Activated T-helper 1 cell treated with anti-CD3 and anti-CD28 coated beads, Interleukin-12 subunit alpha, Interleukin-12 subunit beta, Interleukin-2, Interleukin-4 antibody, amounts not matched to agents 30 ng/mL and 10 ng/mL and 1 ng/mL, durations not matched to agents 14 hours and 24 hours and 36 hours (primary cell): ENCODE data around the gene PRKCA. TPM values are rescaled to one million over a fixed set of nuclear protein-coding genes. Genes with fewer than 3 reads are reported as not detected.

Experiments
- DNase-seq: peaks from one replicate; pipeline ENCODE4 v3.0.0; 2021; ENCODE audit warnings: low spot score
- H3K27ac Mint-ChIP-seq: one replicate; pipeline ENCODE4 v1.8.0; 2021; ENCODE audit warnings: mild to moderate bottlenecking, mixed read lengths
- H3K27me3 Mint-ChIP-seq: one replicate; pipeline ENCODE4 v1.8.0; 2022; ENCODE audit warnings: mild to moderate bottlenecking, moderate library complexity, mixed read lengths; ENCODE audit not compliant: insufficient read depth
- H3K36me3 Mint-ChIP-seq: one replicate; pipeline ENCODE4 v1.8.0; 2021; ENCODE audit warnings: low read depth, mixed read lengths
- H3K4me1 Mint-ChIP-seq: one replicate; pipeline ENCODE4 v1.8.0; 2021; ENCODE audit warnings: low read depth, mixed read lengths
- H3K4me3 Mint-ChIP-seq: one replicate; pipeline ENCODE4 v1.8.0; 2021; ENCODE audit warnings: mild to moderate bottlenecking, moderate library complexity, mixed read lengths
- H3K9me3 Mint-ChIP-seq: one replicate; pipeline ENCODE4 v1.8.0; 2021; ENCODE audit warnings: mixed read lengths
- intact Hi-C: fragments of 100-400 bp; cut with micrococcal nuclease; formaldehyde crosslinking; loops from one replicate; pipeline ENCODE4 v1.15.1; 2024
- total RNA-seq: library from RNA; stranded (reverse); gene quantifications from 2 replicates; pipeline ENCODE4 v1.2.3, GENCODE V29; 2022

Gene PRKCA
- total RNA-seq, 1 donor from 2014 or later = 157 TPM

GRCh38 chr17:66837226-66837625, 534.8 kb downstream of the PRKCA start:
- no peaks in the 10 kb centered on the region for H3K36me3 Mint-ChIP-seq
- H3K27ac Mint-ChIP-seq = no peak overlapping the region
- peaks cover 22% of the 10 kb centered on the region for H3K27me3 Mint-ChIP-seq
- no peaks in the 10 kb centered on the region for H3K4me1 Mint-ChIP-seq
- no peak overlapping the region for H3K4me3 Mint-ChIP-seq
- no peak for DNase-seq
- H3K9me3 Mint-ChIP-seq = no peaks in the 10 kb centered on the region
- intact Hi-C loops = no loop called here

GRCh38 chr17:66837885-66838665, 535.7 kb downstream of the PRKCA start:
- DNase-seq = no peak

GRCh38 chr17:66839616-66840015, 537.2 kb downstream of the PRKCA start:
- Mint-ChIP-seq H3K9me3 (no peaks in the 10 kb centered on the region), H3K36me3 (no peaks in the 10 kb centered on the region), H3K4me3 (no peak overlapping the region), H3K4me1 (no peaks in the 10 kb centered on the region), H3K27ac (no peak overlapping the region), H3K27me3 (peaks cover 7% of the 10 kb centered on the region)
- intact Hi-C loops = no loop called here
- no peak for DNase-seq

More at GRCh38 chr17:66837885-66838665, 535.7 kb downstream of the PRKCA start:
- no peak overlapping the region for H3K4me3 Mint-ChIP-seq
- intact Hi-C loops = no loop called here
- no peak overlapping the region for H3K27ac Mint-ChIP-seq
- H3K36me3 Mint-ChIP-seq = no peaks in the 10 kb centered on the region
- no peaks in the 10 kb centered on the region for H3K4me1 Mint-ChIP-seq
- no peaks in the 10 kb centered on the region for H3K9me3 Mint-ChIP-seq
- H3K27me3 Mint-ChIP-seq = peaks cover 16% of the 10 kb centered on the region

GRCh38 chr17:66840061-66840460, 537.6 kb downstream of the PRKCA start:
- Mint-ChIP-seq H3K4me1 (no peaks in the 10 kb centered on the region), H3K4me3 (no peak overlapping the region)
- intact Hi-C loops = no loop called here

GRCh38 chr17:66841328-66841727, 538.9 kb downstream of the PRKCA start:
- DNase-seq = no peak
- Mint-ChIP-seq H3K36me3 (no peaks in the 10 kb centered on the region), H3K4me1 (no peaks in the 10 kb centered on the region), H3K4me3 (no peak overlapping the region), H3K27ac (no peak overlapping the region), H3K27me3 (peaks cover 3% of the 10 kb centered on the region), H3K9me3 (peaks cover 1% of the 10 kb centered on the region)
- intact Hi-C loops = no loop called here

More at GRCh38 chr17:66840061-66840460, 537.6 kb downstream of the PRKCA start:
- Mint-ChIP-seq H3K9me3 (no peaks in the 10 kb centered on the region), H3K27me3 (peaks cover 6% of the 10 kb centered on the region), H3K36me3 (no peaks in the 10 kb centered on the region), H3K27ac (no peak overlapping the region)
- DNase-seq = no peak

- Mint-ChIP-seq H3K27ac (no peak overlapping the region), H3K9me3 (peaks cover 6% of the 10 kb centered on the region), H3K4me1 (no peaks in the 10 kb centered on the region), H3K4me3 (no peak overlapping the region), H3K36me3 (no peaks in the 10 kb centered on the region), H3K27me3 (peaks cover 3% of the 10 kb centered on the region)
- intact Hi-C loops = no loop called here
- DNase-seq = no peak
These were observed 539.3 kb downstream of the PRKCA start for GRCh38 chr17:66841744-66842143.

GRCh38 chr17:66842505-66842904, 540.1 kb downstream of the PRKCA start:
- Mint-ChIP-seq H3K9me3 (peaks cover 6% of the 10 kb centered on the region), H3K4me1 (no peaks in the 10 kb centered on the region), H3K27ac (no peak overlapping the region), H3K27me3 (peaks cover 3% of the 10 kb centered on the region), H3K36me3 (no peaks in the 10 kb centered on the region), H3K4me3 (no peak overlapping the region)
- no peak for DNase-seq
- intact Hi-C loops = no loop called here

- peaks cover 6% of the 10 kb centered on the region for H3K9me3 Mint-ChIP-seq
- DNase-seq = no peak
- H3K27me3 Mint-ChIP-seq = peaks cover 3% of the 10 kb centered on the region
These were observed 540.5 kb downstream of the PRKCA start for GRCh38 chr17:66842959-66843358.

GRCh38 chr17:66843627-66844026, 541.2 kb downstream of the PRKCA start:
- H3K4me1 Mint-ChIP-seq = no peaks in the 10 kb centered on the region

More at GRCh38 chr17:66842959-66843358, 540.5 kb downstream of the PRKCA start:
- no peaks in the 10 kb centered on the region for H3K4me1 Mint-ChIP-seq
- no peak overlapping the region for H3K27ac Mint-ChIP-seq
- H3K36me3 Mint-ChIP-seq = no peaks in the 10 kb centered on the region
- intact Hi-C loops = no loop called here
- H3K4me3 Mint-ChIP-seq = no peak overlapping the region

GRCh38 chr17:66847704-66848103, 545.3 kb downstream of the PRKCA start:
- intact Hi-C loops = no loop called here
- H3K4me1 Mint-ChIP-seq = no peaks in the 10 kb centered on the region
- no peak overlapping the region for H3K27ac Mint-ChIP-seq
- H3K4me3 Mint-ChIP-seq = no peak overlapping the region
- H3K9me3 Mint-ChIP-seq = peaks cover 6% of the 10 kb centered on the region
- H3K27me3 Mint-ChIP-seq = peaks cover under 1% of the 10 kb centered on the region
- H3K36me3 Mint-ChIP-seq = no peaks in the 10 kb centered on the region
- no peak for DNase-seq

More at GRCh38 chr17:66843627-66844026, 541.2 kb downstream of the PRKCA start:
- Mint-ChIP-seq H3K36me3 (no peaks in the 10 kb centered on the region), H3K4me3 (no peak overlapping the region), H3K9me3 (peaks cover 6% of the 10 kb centered on the region), H3K27me3 (peaks cover 3% of the 10 kb centered on the region), H3K27ac (no peak overlapping the region)
- intact Hi-C loops = no loop called here
- no peak for DNase-seq

- DNase-seq = no peak
- intact Hi-C loops = no loop called here
- Mint-ChIP-seq H3K9me3 (peaks cover 6% of the 10 kb centered on the region), H3K27ac (no peak overlapping the region), H3K36me3 (no peaks in the 10 kb centered on the region), H3K27me3 (peaks cover 1% of the 10 kb centered on the region), H3K4me1 (no peaks in the 10 kb centered on the region), H3K4me3 (no peak overlapping the region)
These were observed 546.1 kb downstream of the PRKCA start for GRCh38 chr17:66848496-66848895.

- no peaks in the 10 kb centered on the region for H3K36me3 Mint-ChIP-seq
- intact Hi-C loops = no loop called here
- no peak overlapping the region for H3K27ac Mint-ChIP-seq
- peaks cover 1% of the 10 kb centered on the region for H3K27me3 Mint-ChIP-seq
- peaks cover 6% of the 10 kb centered on the region for H3K9me3 Mint-ChIP-seq
- no peaks in the 10 kb centered on the region for H3K4me1 Mint-ChIP-seq
- no peak overlapping the region for H3K4me3 Mint-ChIP-seq
- no peak for DNase-seq
These were observed 546.7 kb downstream of the PRKCA start for GRCh38 chr17:66849032-66849655.

- H3K9me3 Mint-ChIP-seq = peaks cover 6% of the 10 kb centered on the region
- H3K4me1 Mint-ChIP-seq = no peaks in the 10 kb centered on the region
- H3K4me3 Mint-ChIP-seq = no peak overlapping the region
- no peak for DNase-seq
- H3K36me3 Mint-ChIP-seq = no peaks in the 10 kb centered on the region
- intact Hi-C loops = no loop called here
- H3K27me3 Mint-ChIP-seq = peaks cover 1% of the 10 kb centered on the region
- no peak overlapping the region for H3K27ac Mint-ChIP-seq
These were observed 547.6 kb downstream of the PRKCA start for GRCh38 chr17:66849851-66850580.
